Left lobe of liver (tissue), 1 donor: ENCODE results near the gene SPPL3. TPM values are rescaled to one million over a fixed set of nuclear protein-coding genes. Genes with fewer than 3 reads are reported as not detected.

Source experiments
- total RNA-seq: library from RNA; stranded (reverse); gene quantifications from one replicate; pipeline ENCODE4 v1.2.1, GENCODE V29; 2021
- donor health status: DM: no; HTN: yes; CAD: no.

The SPPL3 gene
- total RNA-seq, 1 donor from 2014 or later: 17.5 TPM

Other genes starting within 250 kb of the SPPL3 start
- gene MLEC, start 217.2 kb downstream of the SPPL3 start, total RNA-seq: 194 TPM
- gene UNC119B, start 193.9 kb downstream of the SPPL3 start, total RNA-seq: 10.7 TPM
- gene ACADS, start 178.5 kb downstream of the SPPL3 start, total RNA-seq: 198 TPM
- gene HNF1A, start 74.2 kb upstream of the SPPL3 start, total RNA-seq: 23.8 TPM
- 8.0 TPM for gene C12orf43, start 112.1 kb upstream of the SPPL3 start, total RNA-seq
- 2.5 TPM for gene OASL, start 134.9 kb upstream of the SPPL3 start, total RNA-seq
- gene P2RX7, start 228.5 kb upstream of the SPPL3 start, total RNA-seq: 3.5 TPM